Measurements from ENCODE around the gene EFNA1. TPM values are rescaled to one million over a fixed set of nuclear protein-coding genes. Genes with fewer than 3 reads are reported as not detected.

EFNA1 gene
- total and polyA plus RNA-seq, 2 experiments from 2014 or later = 3.2 to 5.1 TPM

DNA sequence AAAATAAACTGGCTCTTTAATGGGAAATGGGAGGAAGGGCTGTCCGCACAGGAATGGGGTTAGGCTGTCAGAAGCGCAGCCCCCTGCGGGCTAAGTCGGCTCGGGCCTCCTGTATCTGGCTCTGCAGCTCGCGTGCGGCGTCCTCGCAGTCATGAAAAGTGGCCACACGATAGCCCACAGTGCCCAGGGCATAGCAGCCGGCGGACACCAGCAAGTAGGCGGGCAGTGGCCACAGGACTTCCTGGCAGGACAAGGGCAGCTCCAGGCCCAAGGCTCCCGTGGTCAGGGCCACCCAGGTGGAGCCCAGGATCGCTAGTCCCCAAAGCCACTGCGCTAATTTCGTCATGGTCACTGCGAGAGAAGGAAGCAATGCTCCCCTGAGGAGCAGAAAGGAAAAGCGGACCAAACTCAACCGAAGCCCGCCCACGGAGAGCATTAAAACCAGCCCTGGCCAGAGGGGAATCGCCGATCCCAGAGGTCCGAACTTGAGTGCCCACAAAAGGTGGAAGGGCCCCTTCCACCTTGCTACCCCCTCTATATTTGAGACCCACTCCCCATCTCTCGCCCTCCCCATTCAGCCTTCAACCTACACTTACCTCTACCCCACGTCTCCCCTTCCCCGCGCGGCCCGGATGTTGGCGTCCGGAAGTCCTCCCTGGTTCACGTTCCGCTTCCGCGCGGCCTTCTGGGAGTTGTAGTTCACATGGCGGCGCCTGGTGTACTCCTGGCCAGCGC lies 12.4 kb downstream of the EFNA1 start, which contains the start of gene DPM3 (continued):
- TF ChIP-seq CREB1 (CRISPR knock-in tag; IDR thresholded peaks at IDR 0.05; ENCODE audit: low read depth) (peak; percentile 57), STAT1 (IDR thresholded peaks at IDR 0.05; ENCODE audit: unreplicated experiment) (no peak), ZNF114 (CRISPR knock-in tag; IDR thresholded peaks at IDR 0.05) (no peak)
- TF ChIP-seq, protein P1, sequence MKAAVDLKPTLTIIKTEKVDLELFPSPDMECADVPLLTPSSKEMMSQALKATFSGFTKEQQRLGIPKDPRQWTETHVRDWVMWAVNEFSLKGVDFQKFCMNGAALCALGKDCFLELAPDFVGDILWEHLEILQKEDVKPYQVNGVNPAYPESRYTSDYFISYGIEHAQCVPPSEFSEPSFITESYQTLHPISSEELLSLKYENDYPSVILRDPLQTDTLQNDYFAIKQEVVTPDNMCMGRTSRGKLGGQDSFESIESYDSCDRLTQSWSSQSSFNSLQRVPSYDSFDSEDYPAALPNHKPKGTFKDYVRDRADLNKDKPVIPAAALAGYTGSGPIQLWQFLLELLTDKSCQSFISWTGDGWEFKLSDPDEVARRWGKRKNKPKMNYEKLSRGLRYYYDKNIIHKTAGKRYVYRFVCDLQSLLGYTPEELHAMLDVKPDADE (IDR thresholded peaks at IDR 0.05) = peak; percentile 97
- TF ChIP-seq, protein P2, sequence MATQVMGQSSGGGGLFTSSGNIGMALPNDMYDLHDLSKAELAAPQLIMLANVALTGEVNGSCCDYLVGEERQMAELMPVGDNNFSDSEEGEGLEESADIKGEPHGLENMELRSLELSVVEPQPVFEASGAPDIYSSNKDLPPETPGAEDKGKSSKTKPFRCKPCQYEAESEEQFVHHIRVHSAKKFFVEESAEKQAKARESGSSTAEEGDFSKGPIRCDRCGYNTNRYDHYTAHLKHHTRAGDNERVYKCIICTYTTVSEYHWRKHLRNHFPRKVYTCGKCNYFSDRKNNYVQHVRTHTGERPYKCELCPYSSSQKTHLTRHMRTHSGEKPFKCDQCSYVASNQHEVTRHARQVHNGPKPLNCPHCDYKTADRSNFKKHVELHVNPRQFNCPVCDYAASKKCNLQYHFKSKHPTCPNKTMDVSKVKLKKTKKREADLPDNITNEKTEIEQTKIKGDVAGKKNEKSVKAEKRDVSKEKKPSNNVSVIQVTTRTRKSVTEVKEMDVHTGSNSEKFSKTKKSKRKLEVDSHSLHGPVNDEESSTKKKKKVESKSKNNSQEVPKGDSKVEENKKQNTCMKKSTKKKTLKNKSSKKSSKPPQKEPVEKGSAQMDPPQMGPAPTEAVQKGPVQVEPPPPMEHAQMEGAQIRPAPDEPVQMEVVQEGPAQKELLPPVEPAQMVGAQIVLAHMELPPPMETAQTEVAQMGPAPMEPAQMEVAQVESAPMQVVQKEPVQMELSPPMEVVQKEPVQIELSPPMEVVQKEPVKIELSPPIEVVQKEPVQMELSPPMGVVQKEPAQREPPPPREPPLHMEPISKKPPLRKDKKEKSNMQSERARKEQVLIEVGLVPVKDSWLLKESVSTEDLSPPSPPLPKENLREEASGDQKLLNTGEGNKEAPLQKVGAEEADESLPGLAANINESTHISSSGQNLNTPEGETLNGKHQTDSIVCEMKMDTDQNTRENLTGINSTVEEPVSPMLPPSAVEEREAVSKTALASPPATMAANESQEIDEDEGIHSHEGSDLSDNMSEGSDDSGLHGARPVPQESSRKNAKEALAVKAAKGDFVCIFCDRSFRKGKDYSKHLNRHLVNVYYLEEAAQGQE (IDR thresholded peaks at IDR 0.05; ENCODE audit: unreplicated experiment) = no peak

DNA sequence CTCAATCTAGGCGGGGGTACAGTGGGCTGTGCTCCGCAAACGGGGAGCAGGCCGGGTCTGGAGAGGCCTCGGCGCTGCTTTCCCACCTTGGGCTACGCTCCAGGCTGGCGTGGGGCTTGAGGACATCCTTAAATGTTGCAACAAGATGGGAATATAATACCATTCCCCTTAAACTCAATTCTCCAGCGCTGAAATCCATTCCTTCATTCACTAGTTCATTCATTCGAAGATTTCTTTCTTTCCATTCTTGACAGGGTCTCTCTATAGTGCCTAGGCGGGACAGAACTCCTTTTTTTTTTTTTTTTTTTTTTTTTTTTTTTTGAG lies 12.9 kb downstream of the EFNA1 start:
- peaks cover 13% of the 10 kb centered on the region for H3K36me3 Mint-ChIP-seq (ENCODE audit: low read depth)
- H3K27ac ChIP-seq (ENCODE audit: low read depth) = no peak overlapping the region

More for the DNA sequence above, 12.9 kb downstream of the EFNA1 start:
- Mint-ChIP-seq H3K4me3 (peak overlapping the region; percentile 96), H3K27ac (peak overlapping the region; percentile 93), H3K4me1 (peaks cover 7% of the 10 kb centered on the region; the same call in 2 of the 3 replicates), H3K27me3 (ENCODE audit: insufficient read depth, low read depth, poor library complexity) (peaks cover 11% of the 10 kb centered on the region), H3K9me3 (no peaks in the 10 kb centered on the region)
- Histone ChIP-seq H3K27me3 (ENCODE audit: insufficient read depth) (peaks cover 5% of the 10 kb centered on the region), H3K4me3 (peak overlapping the region; percentile 86), H3K36me3 (ENCODE audit: insufficient read depth) (no peaks in the 10 kb centered on the region), H3K79me2 (replicated peaks; ENCODE audit: insufficient read depth) (peaks cover 22% of the 10 kb centered on the region), H3K4me1 (ENCODE audit: insufficient read depth) (peaks cover 10% of the 10 kb centered on the region), H2AFZ (peak overlapping the region; percentile 40; the same call in 1 of the 2 replicates), H3K9me2 (ENCODE audit: insufficient read depth) (no peaks in the 10 kb centered on the region), H4K20me1 (replicated peaks; ENCODE audit: insufficient read depth) (peaks cover 13% of the 10 kb centered on the region), H3F3A (replicated peaks; ENCODE audit: low read depth) (peaks cover 24% of the 10 kb centered on the region; the same call in 1 of the 2 replicates), H3K4me2 (peak overlapping the region; percentile 98)
- TF ChIP-seq, protein P2 (IDR thresholded peaks at IDR 0.05; ENCODE audit: unreplicated experiment) = no peak
- TF ChIP-seq, protein P3, sequence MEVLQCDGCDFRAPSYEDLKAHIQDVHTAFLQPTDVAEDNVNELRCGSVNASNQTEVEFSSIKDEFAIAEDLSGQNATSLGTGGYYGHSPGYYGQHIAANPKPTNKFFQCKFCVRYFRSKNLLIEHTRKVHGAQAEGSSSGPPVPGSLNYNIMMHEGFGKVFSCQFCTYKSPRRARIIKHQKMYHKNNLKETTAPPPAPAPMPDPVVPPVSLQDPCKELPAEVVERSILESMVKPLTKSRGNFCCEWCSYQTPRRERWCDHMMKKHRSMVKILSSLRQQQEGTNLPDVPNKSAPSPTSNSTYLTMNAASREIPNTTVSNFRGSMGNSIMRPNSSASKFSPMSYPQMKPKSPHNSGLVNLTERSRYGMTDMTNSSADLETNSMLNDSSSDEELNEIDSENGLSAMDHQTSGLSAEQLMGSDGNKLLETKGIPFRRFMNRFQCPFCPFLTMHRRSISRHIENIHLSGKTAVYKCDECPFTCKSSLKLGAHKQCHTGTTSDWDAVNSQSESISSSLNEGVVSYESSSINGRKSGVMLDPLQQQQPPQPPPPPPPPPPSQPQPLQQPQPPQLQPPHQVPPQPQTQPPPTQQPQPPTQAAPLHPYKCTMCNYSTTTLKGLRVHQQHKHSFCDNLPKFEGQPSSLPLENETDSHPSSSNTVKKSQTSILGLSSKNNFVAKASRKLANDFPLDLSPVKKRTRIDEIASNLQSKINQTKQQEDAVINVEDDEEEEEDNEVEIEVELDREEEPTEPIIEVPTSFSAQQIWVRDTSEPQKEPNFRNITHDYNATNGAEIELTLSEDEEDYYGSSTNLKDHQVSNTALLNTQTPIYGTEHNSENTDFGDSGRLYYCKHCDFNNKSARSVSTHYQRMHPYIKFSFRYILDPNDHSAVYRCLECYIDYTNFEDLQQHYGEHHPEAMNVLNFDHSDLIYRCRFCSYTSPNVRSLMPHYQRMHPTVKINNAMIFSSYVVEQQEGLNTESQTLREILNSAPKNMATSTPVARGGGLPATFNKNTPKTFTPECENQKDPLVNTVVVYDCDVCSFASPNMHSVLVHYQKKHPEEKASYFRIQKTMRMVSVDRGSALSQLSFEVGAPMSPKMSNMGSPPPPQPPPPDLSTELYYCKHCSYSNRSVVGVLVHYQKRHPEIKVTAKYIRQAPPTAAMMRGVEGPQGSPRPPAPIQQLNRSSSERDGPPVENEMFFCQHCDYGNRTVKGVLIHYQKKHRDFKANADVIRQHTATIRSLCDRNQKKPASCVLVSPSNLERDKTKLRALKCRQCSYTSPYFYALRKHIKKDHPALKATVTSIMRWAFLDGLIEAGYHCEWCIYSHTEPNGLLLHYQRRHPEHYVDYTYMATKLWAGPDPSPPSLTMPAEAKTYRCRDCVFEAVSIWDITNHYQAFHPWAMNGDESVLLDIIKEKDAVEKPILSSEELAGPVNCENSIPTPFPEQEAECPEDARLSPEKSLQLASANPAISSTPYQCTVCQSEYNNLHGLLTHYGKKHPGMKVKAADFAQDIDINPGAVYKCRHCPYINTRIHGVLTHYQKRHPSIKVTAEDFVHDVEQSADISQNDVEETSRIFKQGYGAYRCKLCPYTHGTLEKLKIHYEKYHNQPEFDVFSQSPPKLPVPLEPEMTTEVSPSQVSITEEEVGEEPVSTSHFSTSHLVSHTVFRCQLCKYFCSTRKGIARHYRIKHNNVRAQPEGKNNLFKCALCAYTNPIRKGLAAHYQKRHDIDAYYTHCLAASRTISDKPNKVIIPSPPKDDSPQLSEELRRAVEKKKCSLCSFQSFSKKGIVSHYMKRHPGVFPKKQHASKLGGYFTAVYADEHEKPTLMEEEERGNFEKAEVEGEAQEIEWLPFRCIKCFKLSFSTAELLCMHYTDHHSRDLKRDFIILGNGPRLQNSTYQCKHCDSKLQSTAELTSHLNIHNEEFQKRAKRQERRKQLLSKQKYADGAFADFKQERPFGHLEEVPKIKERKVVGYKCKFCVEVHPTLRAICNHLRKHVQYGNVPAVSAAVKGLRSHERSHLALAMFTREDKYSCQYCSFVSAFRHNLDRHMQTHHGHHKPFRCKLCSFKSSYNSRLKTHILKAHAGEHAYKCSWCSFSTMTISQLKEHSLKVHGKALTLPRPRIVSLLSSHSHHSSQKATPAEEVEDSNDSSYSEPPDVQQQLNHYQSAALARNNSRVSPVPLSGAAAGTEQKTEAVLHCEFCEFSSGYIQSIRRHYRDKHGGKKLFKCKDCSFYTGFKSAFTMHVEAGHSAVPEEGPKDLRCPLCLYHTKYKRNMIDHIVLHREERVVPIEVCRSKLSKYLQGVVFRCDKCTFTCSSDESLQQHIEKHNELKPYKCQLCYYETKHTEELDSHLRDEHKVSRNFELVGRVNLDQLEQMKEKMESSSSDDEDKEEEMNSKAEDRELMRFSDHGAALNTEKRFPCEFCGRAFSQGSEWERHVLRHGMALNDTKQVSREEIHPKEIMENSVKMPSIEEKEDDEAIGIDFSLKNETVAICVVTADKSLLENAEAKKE (CRISPR knock-in tag; IDR thresholded peaks at IDR 0.05) = no peak
- no peak for DNase-seq (ENCODE audit: low spot score)
- ATAC-seq = no peak

All from GM23338 (cell line).